ENCODE results near the gene RNF150.
"Not testable (repeated sequence)": the region's sequence is repeated elsewhere in the genome, so short reads cannot be mapped to it uniquely, and the experiment has no call there.

Gene RNF150

GRCh38 chr4:141074098-141074878 is 59.0 kb downstream of the RNF150 start:
- no peak for DNase-seq

DNA sequence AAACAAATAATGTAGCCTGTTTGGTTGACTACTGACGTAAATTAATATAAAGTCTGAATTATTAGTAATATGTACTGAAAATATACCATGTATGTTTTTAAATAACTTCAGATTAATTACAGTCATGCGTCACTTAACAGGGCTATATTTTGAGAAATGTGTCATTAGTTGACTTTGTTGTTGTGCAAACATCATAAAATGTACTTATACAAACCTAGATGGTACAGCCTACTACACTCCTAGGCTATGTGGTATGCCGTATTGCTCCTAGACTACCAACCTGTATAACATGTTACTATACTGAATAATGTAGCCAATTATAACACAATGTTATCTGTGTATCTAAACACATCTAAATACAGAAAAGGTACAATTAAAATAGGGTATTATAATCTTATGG is 66.6 kb downstream of the RNF150 start:
- DNase-seq = no peak

DNA sequence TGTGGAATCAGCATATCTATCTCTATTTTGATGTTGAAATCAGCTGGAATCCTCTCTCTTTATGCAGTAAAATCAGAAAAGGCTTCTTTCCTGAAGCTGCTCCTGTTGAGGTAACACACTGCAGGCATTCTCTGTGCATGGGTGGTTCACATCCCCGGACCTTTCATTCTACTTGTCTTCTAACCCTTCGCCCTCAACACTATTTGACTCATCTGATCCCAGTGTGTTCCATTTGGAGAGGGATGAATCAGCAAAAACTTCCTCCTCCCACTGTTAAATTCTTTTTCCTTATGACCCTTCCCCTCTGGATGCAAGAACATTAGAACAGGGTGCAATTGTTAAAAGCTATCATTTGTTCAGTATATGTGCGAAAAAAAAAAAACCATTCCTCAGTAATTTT is 67.4 kb downstream of the RNF150 start:
- no peak for DNase-seq

- DNase-seq = no peak
Observed at GRCh38 chr4:141062651-141063050, 70.6 kb downstream of the RNF150 start.

GRCh38 chr4:141058591-141059512 is 74.4 kb downstream of the RNF150 start:
- DNase-seq = no peak

- DNase-seq = no peak
Observed at GRCh38 chr4:141057582-141057981, 75.7 kb downstream of the RNF150 start.

GRCh38 chr4:141056473-141056872 is 76.8 kb downstream of the RNF150 start:
- no peak for DNase-seq

DNA sequence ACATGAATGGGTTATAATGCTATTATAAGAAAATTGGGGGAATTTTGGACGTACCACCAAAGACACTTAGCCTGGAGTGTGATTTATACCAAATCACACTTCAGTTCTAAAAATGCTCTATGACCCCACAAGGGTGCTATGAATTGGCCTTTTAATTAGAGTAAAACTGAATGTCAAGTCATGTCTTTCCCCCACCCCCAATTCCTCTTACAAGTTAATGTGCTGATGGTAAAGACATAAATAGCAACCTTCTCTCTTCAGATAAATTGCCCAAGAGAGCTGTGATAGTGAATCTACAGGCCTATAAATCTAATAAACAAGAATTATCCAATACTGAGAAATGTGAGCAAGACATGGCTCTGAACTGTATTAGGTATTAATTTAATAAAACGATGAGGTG is 78.8 kb downstream of the RNF150 start:
- DNase-seq = no peak

- DNase-seq = not testable (repeated sequence)
Observed at GRCh38 chr4:141050999-141051398, 82.3 kb downstream of the RNF150 start.

GRCh38 chr4:141047228-141047884 is 85.9 kb downstream of the RNF150 start:
- no peak for DNase-seq

DNA sequence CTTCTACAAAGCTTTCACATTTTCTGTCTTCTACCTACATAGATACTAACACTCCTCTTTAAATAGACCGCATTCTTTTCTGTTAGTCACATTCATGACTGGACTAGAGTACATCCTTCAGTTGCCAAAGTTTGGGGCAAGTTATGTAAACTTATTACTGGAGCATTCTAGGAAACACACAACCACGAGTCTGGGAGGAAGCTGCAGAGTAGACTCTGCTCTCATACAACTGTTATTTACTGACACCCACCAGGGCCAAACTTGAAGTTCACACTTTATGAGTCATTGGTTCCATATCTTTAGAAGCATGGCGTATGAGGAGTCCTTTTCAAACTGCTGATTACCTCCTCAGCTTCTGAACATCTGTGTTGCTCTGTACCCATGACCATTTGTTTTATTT is 87.0 kb downstream of the RNF150 start:
- no peak for DNase-seq

GRCh38 chr4:141045848-141046247 is 87.4 kb downstream of the RNF150 start:
- DNase-seq = no peak

DNA sequence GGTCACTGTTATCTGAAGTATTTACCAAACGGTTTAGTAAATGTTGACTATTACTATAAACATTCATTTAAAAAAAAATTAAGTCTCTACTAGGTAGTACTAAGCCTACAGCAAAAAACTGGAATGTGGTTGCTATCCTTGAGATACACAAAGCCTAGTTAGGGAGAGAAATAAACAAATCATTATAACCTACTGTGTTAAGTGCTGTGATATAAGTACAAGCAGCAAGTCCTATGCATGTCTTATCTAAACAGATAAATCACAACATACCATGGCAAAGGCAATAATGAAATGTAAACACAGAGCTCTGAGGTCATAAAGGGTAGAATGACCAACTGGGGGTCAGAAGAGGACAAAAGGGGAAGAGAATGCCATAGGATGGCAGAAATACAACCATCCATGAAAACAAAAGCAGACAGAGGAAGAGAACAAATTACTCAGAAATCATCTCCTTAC is 92.2 kb downstream of the RNF150 start:
- DNase-seq = no peak

DNA sequence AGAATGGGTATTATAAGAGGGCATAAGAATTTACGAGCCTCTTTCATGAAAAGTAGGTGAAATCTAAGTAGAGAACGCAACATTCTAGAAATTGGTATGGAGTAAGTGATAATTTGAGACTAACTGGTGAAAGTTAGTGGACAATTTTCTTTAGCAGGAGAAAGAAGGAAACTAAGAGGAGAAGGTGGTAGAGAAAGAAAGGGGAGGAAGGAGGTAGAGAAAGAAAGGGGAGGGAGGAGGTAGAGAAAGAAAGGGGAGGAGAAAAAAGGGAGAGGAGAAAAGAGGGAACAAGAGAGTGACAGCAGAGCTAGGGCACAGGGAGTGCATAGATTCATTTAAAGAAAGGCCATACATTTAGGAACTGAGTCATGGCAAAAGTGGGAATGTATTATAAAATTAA is 94.1 kb downstream of the RNF150 start:
- no peak for DNase-seq

DNA sequence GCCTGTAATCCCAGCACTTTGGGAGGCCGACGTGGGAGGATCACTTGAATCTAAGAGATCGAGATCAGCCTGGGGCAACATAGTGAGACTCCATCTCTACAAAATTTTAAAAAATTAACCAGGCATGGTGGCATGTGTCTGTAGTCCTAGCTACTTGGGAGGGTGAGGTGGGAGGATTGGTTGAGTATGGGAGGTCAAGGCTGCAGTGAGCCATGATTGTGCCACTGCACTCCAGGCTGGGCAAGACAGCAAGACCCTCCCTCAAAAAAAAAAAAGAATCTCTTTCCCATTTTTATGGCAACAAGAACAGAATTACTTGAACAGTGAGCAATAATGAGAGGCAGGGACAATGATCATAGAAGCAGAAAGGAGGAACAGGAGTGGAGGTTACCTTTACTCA is 94.8 kb downstream of the RNF150 start:
- no peak for DNase-seq

DNA sequence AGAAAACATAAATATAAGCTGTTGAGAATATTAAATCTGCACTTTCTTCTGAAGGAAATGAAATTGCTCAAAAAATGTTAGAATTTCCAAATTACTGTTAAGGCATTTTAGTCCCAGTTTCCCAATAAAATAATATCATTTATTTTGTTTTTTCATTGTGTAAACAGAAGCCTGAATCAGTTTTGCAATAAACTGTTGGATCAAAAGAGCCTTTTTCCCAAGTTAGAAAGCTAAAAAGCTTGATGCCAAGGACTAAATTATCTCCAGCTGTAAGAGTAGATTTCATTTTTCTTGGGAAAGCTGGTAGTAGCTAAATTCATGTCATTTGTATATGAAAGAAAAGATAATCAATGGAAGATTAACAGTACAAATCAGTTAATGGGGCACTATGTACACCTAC is 95.8 kb downstream of the RNF150 start:
- no peak for DNase-seq

GRCh38 chr4:141036786-141037185 is 96.5 kb downstream of the RNF150 start:
- DNase-seq = no peak

- no peak for DNase-seq
Observed at GRCh38 chr4:141035920-141036319, 97.3 kb downstream of the RNF150 start.

GRCh38 chr4:141028024-141028529 is 105.2 kb downstream of the RNF150 start:
- DNase-seq = no peak

DNA sequence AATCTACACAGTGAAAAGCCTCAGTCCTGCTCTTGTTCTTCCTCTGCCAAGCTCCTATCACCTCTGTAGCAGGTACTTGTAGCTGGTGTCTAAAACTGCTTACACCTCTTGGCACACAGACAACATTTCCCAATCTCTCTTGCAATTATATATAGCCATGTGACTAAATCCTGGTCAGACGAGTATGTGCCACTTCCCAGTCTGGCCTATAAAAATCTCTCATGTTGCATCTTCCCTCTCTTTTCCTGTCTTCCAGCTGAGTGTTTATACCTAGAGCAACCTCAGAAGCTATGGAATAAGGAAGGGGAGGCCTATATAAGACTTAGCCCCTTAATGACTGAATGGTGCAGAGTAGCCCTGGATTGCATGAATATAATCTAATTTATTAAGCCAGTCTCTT is 105.8 kb downstream of the RNF150 start:
- no peak for DNase-seq

DNA sequence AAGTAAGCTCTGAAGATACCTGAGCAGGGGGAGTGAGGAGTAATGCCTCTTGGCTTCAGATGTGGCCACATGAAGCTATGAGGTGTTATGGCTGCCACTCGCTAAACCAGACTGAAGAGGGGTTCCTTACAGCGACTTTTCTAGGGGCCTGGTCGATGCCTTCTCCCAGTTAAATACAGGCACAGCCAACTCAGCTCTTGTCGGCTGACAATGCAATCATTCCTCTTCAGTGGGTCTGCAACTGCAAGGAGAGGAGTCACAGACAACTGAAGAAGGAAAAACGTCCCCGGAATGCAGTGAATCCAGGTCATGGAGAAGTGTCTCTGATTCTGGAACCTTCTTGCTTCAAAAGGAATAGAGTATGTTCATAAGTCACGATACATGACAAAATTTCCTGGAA is 106.4 kb downstream of the RNF150 start:
- DNase-seq = no peak

DNA sequence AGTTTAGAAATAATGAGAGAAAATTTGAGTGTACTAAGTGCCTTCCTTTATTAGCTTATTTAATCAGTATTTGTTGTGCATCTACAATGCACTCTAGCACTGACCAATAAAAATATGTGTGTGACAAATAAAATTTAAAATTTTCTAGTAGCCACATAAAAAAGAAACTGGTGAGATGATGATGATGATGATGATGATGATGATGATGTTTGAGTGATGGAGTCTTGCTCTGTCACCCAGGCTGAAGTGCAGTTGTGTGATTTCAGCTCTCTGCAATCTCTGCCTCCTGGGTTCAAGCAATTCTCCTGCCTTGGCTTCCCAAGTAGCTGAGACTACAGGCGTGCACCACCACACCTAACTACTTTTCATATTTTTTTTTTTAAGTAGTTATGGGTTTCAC is 110.2 kb downstream of the RNF150 start:
- no peak for DNase-seq

DNA sequence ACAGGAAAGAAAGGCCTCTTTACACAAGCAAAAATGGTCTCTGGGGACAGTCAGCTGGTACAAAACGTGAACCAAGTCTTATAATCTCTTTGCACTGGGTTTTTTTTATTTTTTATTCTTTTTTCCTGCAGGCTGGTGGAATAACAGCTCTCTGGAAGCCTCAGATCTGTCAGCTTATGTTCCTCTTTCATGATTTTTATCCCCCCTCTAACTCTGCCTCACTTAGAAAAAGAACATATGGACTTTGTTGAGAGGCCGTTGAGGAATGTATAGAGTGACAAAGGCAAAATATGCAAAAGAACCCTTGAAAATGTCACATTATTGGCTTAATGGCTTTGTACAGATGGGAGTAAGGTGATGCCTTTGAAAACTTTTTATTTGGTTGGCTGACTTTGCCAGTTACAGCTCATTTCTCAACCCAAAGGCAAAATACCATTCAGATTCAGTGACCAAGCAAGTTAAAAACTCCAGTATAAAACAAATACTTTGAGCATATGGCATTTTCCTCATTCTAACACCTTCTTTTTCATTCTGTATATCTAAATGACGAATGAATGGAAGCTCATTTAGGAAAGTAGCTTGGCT is 111.1 kb downstream of the RNF150 start:
- DNase-seq = no peak

All from CD4-positive, alpha-beta T cell treated with Interferon gamma for 1 hour (primary cell).